GM12801 (cell line): ENCODE measurements around the gene PLPP4.

Experiments
- CTCF ChIP-seq: IDR thresholded peaks from one replicate; pipeline ENCODE4 v1.5.1; 2011; ENCODE audit warnings: control low read depth; ENCODE audit not compliant: insufficient read length; ENCODE audit errors: extremely low read depth

The PLPP4 gene

DNA sequence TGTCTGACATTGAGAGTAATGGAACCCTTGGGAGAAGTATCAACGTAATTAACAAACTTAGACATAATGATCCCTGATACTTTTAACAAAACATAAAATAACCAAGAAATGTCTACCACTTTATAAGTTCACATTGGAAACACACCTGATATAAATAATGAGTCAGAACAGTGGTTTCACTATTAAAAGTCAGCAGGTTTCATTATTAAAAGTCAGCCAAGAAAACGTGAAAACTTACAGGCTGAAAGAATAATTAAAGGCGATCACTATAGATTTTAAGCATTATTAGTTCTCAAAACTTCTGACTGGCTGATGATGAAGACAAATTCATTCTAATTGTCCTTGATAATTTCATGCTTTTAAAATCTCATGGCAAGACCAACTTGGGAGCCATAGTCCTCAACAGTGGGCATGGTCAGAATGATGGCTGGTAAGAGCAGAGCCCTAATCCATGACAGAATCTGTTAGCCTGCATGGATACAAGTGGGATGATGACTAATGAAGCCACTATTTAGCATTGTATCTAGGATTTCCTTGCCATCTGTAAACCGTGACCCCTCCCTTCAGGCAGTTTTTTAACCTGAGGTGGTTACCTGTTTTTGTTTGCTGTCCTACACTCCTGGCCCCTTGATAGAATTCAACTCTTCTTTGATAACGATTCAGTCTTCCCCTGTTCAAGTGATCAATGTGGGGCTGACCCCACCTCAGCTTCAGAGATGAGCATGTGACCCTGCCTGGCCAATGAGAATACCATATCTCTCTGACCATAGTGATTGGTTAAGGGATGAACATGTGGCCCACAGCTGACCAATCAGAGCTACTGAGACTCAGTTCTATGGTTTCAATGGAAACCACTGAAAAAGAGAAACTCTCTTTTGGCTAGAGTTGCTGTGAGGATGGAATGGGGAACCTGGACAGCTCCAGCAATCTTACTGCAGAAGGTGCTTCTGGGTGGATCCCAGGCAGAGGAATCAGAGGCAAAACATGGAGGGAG lies 151.0 kb downstream of the PLPP4 start:
- TF ChIP-seq CTCF, result no peak

- no peak for TF ChIP-seq CTCF
Observed at GRCh38 chr10:120609006-120609405, 152.0 kb downstream of the PLPP4 start.

DNA sequence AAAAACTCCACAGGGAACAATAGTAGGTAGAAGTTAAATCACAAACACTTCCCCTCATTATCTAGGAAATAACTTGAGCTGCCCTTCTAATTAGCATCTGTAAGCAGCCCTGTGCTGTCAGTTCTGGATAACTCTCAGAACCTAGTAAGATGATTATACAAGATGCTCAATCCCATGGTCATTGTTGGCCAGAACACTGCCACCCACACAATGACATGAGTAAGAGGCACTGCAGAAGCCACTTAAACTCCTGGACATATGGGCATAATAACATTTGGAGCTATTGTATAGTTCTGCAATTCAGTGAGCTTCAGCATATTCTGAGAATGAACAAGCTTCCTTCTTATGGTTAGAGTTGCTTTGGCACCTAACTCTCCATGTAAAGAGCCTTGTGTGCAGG lies 153.8 kb downstream of the PLPP4 start:
- TF ChIP-seq CTCF, result no peak

GRCh38 chr10:120612756-120613155 lies 155.7 kb downstream of the PLPP4 start:
- no peak for TF ChIP-seq CTCF

GRCh38 chr10:120613180-120613579 lies 156.2 kb downstream of the PLPP4 start:
- no peak for TF ChIP-seq CTCF

DNA sequence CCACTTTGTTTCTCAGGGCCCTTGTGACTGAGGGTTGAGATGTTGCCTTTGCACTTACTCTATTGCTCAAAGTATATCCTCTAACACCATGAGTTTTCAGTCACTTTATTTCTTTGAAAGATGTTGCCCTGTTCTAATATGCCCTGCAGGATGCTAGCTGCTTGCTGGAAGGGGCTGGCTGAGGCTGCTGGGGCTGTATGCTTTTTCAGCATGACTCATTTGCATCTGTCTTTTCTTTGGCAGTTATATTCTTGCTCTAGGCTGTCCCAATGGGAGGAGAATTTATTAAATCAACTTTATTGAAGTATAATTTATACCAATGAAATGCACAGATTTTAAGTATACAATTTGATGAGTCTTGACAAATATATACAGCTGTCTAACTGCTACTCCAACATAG lies 157.7 kb downstream of the PLPP4 start:
- TF ChIP-seq CTCF, result no peak

GRCh38 chr10:120616311-120616911 lies 159.4 kb downstream of the PLPP4 start:
- TF ChIP-seq CTCF, result no peak
